Uterus (tissue), 2 donors: ENCODE data around the gene ASPSCR1.

ENCODE experiments used
- POLR2A ChIP-seq, 2 donors: fragments of 450-650 bp; IDR thresholded peaks; one replicate each; pipeline ENCODE4 v1.6.1; 2016; ENCODE audit warnings: antibody characterized with exemption in 2 of 2, mild to moderate bottlenecking in 1 of 2, moderate library complexity in 1 of 2
- TF ChIP-seq, protein P1 (sequence below), 4 experiments: fragments of 200-600 bp in 2 of 4; fragments of 450-650 bp in 2 of 4; sonication (generic) in 2 of 4; IDR thresholded peaks; one replicate each; pipeline ENCODE4 v1.5.1; 2016 to 2019; ENCODE audit warnings: antibody characterized with exemption in 4 of 4, mild to moderate bottlenecking in 2 of 4, moderate library complexity in 1 of 4

DNA sequence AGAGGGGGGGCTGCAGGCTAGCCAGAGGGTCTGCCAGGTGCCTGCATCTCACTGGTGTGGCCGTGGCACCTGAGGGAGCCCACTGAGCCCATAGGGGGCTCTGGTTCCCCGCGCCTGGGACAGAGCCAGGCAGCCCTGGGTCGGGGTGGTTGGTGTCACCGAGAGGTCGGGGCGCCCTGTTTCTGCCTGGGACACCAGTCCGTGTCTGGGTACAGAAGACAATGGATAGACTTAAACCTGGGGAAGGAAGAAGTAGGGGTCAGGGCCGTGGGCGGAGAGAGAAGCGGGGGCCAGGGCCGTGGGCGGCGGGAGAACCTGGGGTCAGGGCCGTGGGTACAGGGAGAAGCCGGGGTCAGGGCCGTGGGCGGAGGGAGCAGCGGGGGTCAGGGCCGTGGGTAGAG, 71.1 kb downstream of the ASPSCR1 start:
- TF ChIP-seq, protein P1, sequence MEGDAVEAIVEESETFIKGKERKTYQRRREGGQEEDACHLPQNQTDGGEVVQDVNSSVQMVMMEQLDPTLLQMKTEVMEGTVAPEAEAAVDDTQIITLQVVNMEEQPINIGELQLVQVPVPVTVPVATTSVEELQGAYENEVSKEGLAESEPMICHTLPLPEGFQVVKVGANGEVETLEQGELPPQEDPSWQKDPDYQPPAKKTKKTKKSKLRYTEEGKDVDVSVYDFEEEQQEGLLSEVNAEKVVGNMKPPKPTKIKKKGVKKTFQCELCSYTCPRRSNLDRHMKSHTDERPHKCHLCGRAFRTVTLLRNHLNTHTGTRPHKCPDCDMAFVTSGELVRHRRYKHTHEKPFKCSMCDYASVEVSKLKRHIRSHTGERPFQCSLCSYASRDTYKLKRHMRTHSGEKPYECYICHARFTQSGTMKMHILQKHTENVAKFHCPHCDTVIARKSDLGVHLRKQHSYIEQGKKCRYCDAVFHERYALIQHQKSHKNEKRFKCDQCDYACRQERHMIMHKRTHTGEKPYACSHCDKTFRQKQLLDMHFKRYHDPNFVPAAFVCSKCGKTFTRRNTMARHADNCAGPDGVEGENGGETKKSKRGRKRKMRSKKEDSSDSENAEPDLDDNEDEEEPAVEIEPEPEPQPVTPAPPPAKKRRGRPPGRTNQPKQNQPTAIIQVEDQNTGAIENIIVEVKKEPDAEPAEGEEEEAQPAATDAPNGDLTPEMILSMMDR (IDR thresholded peaks at IDR 0.05) = no peak
- no peak for TF ChIP-seq POLR2A (IDR thresholded peaks at IDR 0.05)
